ENCODE results near the gene KHDRBS2. TPM values are rescaled to one million over a fixed set of nuclear protein-coding genes. Genes with fewer than 3 reads are reported as not detected.

Gene KHDRBS2
- total RNA-seq, 1 donor = 2.4 TPM

GRCh38 chr6:62103186-62103859 lies 182.7 kb downstream of the KHDRBS2 start:
- no peak overlapping the region for H3K4me3 ChIP-seq (ENCODE audit: low read length)
- no peaks in the 10 kb centered on the region for H3K4me1 ChIP-seq (ENCODE audit: insufficient read depth, low read length)
- no peaks in the 10 kb centered on the region for H3K9me3 ChIP-seq (ENCODE audit: low read depth, low read length)
- no peaks in the 10 kb centered on the region for H3K27me3 ChIP-seq (ENCODE audit: insufficient read depth, low read length)

GRCh38 chr6:62102387-62102786 lies 183.6 kb downstream of the KHDRBS2 start:
- no peak overlapping the region for H3K4me3 ChIP-seq (ENCODE audit: low read length)
- H3K4me1 ChIP-seq (ENCODE audit: insufficient read depth, low read length) = no peaks in the 10 kb centered on the region
- no peaks in the 10 kb centered on the region for H3K9me3 ChIP-seq (ENCODE audit: low read depth, low read length)
- H3K27me3 ChIP-seq (ENCODE audit: insufficient read depth, low read length) = no peaks in the 10 kb centered on the region

GRCh38 chr6:62090442-62091229 lies 195.4 kb downstream of the KHDRBS2 start:
- Histone ChIP-seq H3K9me3 (ENCODE audit: low read depth, low read length) (peaks cover 4% of the 10 kb centered on the region), H3K27me3 (ENCODE audit: insufficient read depth, low read length) (no peaks in the 10 kb centered on the region), H3K4me1 (ENCODE audit: insufficient read depth, low read length) (no peaks in the 10 kb centered on the region), H3K4me3 (ENCODE audit: low read length) (no peak overlapping the region)

- Histone ChIP-seq H3K4me1 (ENCODE audit: insufficient read depth, low read length) (no peaks in the 10 kb centered on the region), H3K9me3 (ENCODE audit: low read depth, low read length) (no peaks in the 10 kb centered on the region), H3K4me3 (ENCODE audit: low read length) (no peak overlapping the region), H3K27me3 (ENCODE audit: insufficient read depth, low read length) (no peaks in the 10 kb centered on the region)
Measured at GRCh38 chr6:62089781-62090180, 196.2 kb downstream of the KHDRBS2 start.

- Histone ChIP-seq H3K4me1 (ENCODE audit: insufficient read depth, low read length) (no peaks in the 10 kb centered on the region), H3K9me3 (ENCODE audit: low read depth, low read length) (no peaks in the 10 kb centered on the region), H3K4me3 (ENCODE audit: low read length) (no peak overlapping the region), H3K27me3 (ENCODE audit: insufficient read depth, low read length) (no peaks in the 10 kb centered on the region)
Measured at GRCh38 chr6:62086047-62086446, 200.0 kb downstream of the KHDRBS2 start.

- H3K4me3 ChIP-seq (ENCODE audit: low read length) = no peak overlapping the region
- peaks cover 5% of the 10 kb centered on the region for H3K9me3 ChIP-seq (ENCODE audit: low read depth, low read length)
- no peaks in the 10 kb centered on the region for H3K4me1 ChIP-seq (ENCODE audit: insufficient read depth, low read length)
- H3K27me3 ChIP-seq (ENCODE audit: insufficient read depth, low read length) = no peaks in the 10 kb centered on the region
Measured at GRCh38 chr6:62075869-62076268, 210.2 kb downstream of the KHDRBS2 start.

- H3K27me3 ChIP-seq (ENCODE audit: insufficient read depth, low read length) = no peaks in the 10 kb centered on the region
- H3K4me1 ChIP-seq (ENCODE audit: insufficient read depth, low read length) = no peaks in the 10 kb centered on the region
- no peak overlapping the region for H3K4me3 ChIP-seq (ENCODE audit: low read length)
- peaks cover 5% of the 10 kb centered on the region for H3K9me3 ChIP-seq (ENCODE audit: low read depth, low read length)
Measured at GRCh38 chr6:62059901-62060300, 226.1 kb downstream of the KHDRBS2 start.

GRCh38 chr6:62057300-62057699 lies 228.7 kb downstream of the KHDRBS2 start:
- no peaks in the 10 kb centered on the region for H3K27me3 ChIP-seq (ENCODE audit: insufficient read depth, low read length)
- H3K4me1 ChIP-seq (ENCODE audit: insufficient read depth, low read length) = no peaks in the 10 kb centered on the region
- peaks cover 5% of the 10 kb centered on the region for H3K9me3 ChIP-seq (ENCODE audit: low read depth, low read length)
- no peak overlapping the region for H3K4me3 ChIP-seq (ENCODE audit: low read length)

- Histone ChIP-seq H3K9me3 (ENCODE audit: low read depth, low read length) (peaks cover 4% of the 10 kb centered on the region), H3K27me3 (ENCODE audit: insufficient read depth, low read length) (no peaks in the 10 kb centered on the region), H3K4me1 (ENCODE audit: insufficient read depth, low read length) (no peaks in the 10 kb centered on the region), H3K4me3 (ENCODE audit: low read length) (no peak overlapping the region)
Measured at GRCh38 chr6:62045502-62045901, 240.5 kb downstream of the KHDRBS2 start.

GRCh38 chr6:62043084-62043483 lies 242.9 kb downstream of the KHDRBS2 start:
- Histone ChIP-seq H3K9me3 (ENCODE audit: low read depth, low read length) (peaks cover 4% of the 10 kb centered on the region), H3K4me3 (ENCODE audit: low read length) (no peak overlapping the region)

GRCh38 chr6:62042429-62042828 lies 243.6 kb downstream of the KHDRBS2 start:
- no peak overlapping the region for H3K4me3 ChIP-seq (ENCODE audit: low read length)
- peaks cover 4% of the 10 kb centered on the region for H3K9me3 ChIP-seq (ENCODE audit: low read depth, low read length)
- no peaks in the 10 kb centered on the region for H3K4me1 ChIP-seq (ENCODE audit: insufficient read depth, low read length)
- H3K27me3 ChIP-seq (ENCODE audit: insufficient read depth, low read length) = no peaks in the 10 kb centered on the region

More at GRCh38 chr6:62043084-62043483, 242.9 kb downstream of the KHDRBS2 start:
- Histone ChIP-seq H3K27me3 (ENCODE audit: insufficient read depth, low read length) (no peaks in the 10 kb centered on the region), H3K4me1 (ENCODE audit: insufficient read depth, low read length) (no peaks in the 10 kb centered on the region)

- Histone ChIP-seq H3K9me3 (ENCODE audit: low read depth, low read length) (peaks cover 4% of the 10 kb centered on the region), H3K4me3 (ENCODE audit: low read length) (no peak overlapping the region), H3K4me1 (ENCODE audit: insufficient read depth, low read length) (no peaks in the 10 kb centered on the region), H3K27me3 (ENCODE audit: insufficient read depth, low read length) (no peaks in the 10 kb centered on the region)
Measured at GRCh38 chr6:62039605-62040004, 246.4 kb downstream of the KHDRBS2 start.

- no peaks in the 10 kb centered on the region for H3K9me3 ChIP-seq (ENCODE audit: low read depth, low read length)
- H3K4me1 ChIP-seq (ENCODE audit: insufficient read depth, low read length) = no peaks in the 10 kb centered on the region
- no peaks in the 10 kb centered on the region for H3K27me3 ChIP-seq (ENCODE audit: insufficient read depth, low read length)
- H3K4me3 ChIP-seq (ENCODE audit: low read length) = no peak overlapping the region
Measured at GRCh38 chr6:62037445-62037844, 248.6 kb downstream of the KHDRBS2 start.

- Histone ChIP-seq H3K4me3 (ENCODE audit: low read length) (no peak overlapping the region), H3K4me1 (ENCODE audit: insufficient read depth, low read length) (no peaks in the 10 kb centered on the region), H3K9me3 (ENCODE audit: low read depth, low read length) (no peaks in the 10 kb centered on the region), H3K27me3 (ENCODE audit: insufficient read depth, low read length) (no peaks in the 10 kb centered on the region)
Measured at GRCh38 chr6:62035952-62036351, 250.1 kb downstream of the KHDRBS2 start.

- H3K4me1 ChIP-seq (ENCODE audit: insufficient read depth, low read length) = no peaks in the 10 kb centered on the region
- no peak overlapping the region for H3K4me3 ChIP-seq (ENCODE audit: low read length)
- peaks cover 7% of the 10 kb centered on the region for H3K9me3 ChIP-seq (ENCODE audit: low read depth, low read length)
- no peaks in the 10 kb centered on the region for H3K27me3 ChIP-seq (ENCODE audit: insufficient read depth, low read length)
Measured at GRCh38 chr6:62013719-62014118, 272.3 kb downstream of the KHDRBS2 start.

- Histone ChIP-seq H3K4me3 (ENCODE audit: low read length) (no peak overlapping the region), H3K9me3 (ENCODE audit: low read depth, low read length) (peaks cover 7% of the 10 kb centered on the region), H3K27me3 (ENCODE audit: insufficient read depth, low read length) (no peaks in the 10 kb centered on the region), H3K4me1 (ENCODE audit: insufficient read depth, low read length) (no peaks in the 10 kb centered on the region)
Measured at GRCh38 chr6:62009445-62009844, 276.6 kb downstream of the KHDRBS2 start.

Measured in mononuclear cell (primary cell).